GM13976 (cell line): Measurements from ENCODE around the gene POLR1A.

Experiments used
- DNase-seq: peaks from one replicate; pipeline ENCODE4 v3.0.0; 2012; ENCODE audit warnings: low spot score
- CTCF ChIP-seq: IDR thresholded peaks from 2 replicates; pipeline ENCODE4 v1.5.1; 2012; ENCODE audit warnings: borderline replicate concordance, mild to moderate bottlenecking; ENCODE audit not compliant: insufficient read depth; ENCODE audit errors: extremely low read depth, missing control alignments, control extremely low read depth
- in situ Hi-C: fragments of 300-500 bp; cut with MboI; formaldehyde crosslinking; loops from one replicate; pipeline ENCODE4 v1.12.0; 2022; ENCODE audit warnings: low sequenced_read_pairs, mixed read lengths, inconsistent platforms; ENCODE audit not compliant: unreplicated experiment

POLR1A gene

GRCh38 chr2:85971366-85971765 lies 134.3 kb downstream of the POLR1A start:
- TF ChIP-seq CTCF = no peak
- DNase-seq = no peak
- in situ Hi-C loops = no loop called here
